Activated T-cell treated with anti-CD3 and anti-CD28 coated beads, Interleukin-2, amount 50 U/mL, for 72 hours (primary cell): ENCODE measurements around the gene PBRM1. TPM values are rescaled to one million over a fixed set of nuclear protein-coding genes. Genes with fewer than 3 reads are reported as not detected.
"Not testable (repeated sequence)": the region's sequence is repeated elsewhere in the genome, so short reads cannot be mapped to it uniquely, and the experiment has no call there.

Source experiments
- ATAC-seq, 2 donors: fragments of 150-1000 bp; cut with Tn5 transposase; replicated peaks in 1 of 2; 2 replicates each; pipeline ENCODE4 v1.10.0; 2021; ENCODE audit warnings: moderate library complexity in 2 of 2, mild to moderate bottlenecking in 1 of 2
- DNase-seq, 2 donors: peaks; one replicate each; pipeline ENCODE4 v3.0.0; 2021 to 2022; ENCODE audit warnings: mixed read lengths in 1 of 2
- H3K27ac Mint-ChIP-seq: one replicate; pipeline ENCODE4 v1.8.0; 2022; ENCODE audit warnings: mild to moderate bottlenecking, moderate library complexity, mixed read lengths
- H3K27me3 Mint-ChIP-seq: one replicate; pipeline ENCODE4 v1.8.0; 2022; ENCODE audit warnings: low read depth, mixed read lengths
- H3K36me3 Mint-ChIP-seq, 2 donors: one replicate each; pipeline ENCODE4 v1.8.0; 2022; ENCODE audit warnings: mixed read lengths in 2 of 2, mild to moderate bottlenecking in 1 of 2; ENCODE audit not compliant: insufficient read depth in 2 of 2
- H3K4me1 Mint-ChIP-seq: one replicate; pipeline ENCODE4 v1.8.0; 2022; ENCODE audit warnings: low read depth, mixed read lengths
- H3K4me3 Mint-ChIP-seq, 2 donors: one replicate each; pipeline ENCODE4 v1.8.0; 2022; ENCODE audit warnings: mild to moderate bottlenecking in 2 of 2, mixed read lengths in 2 of 2, moderate library complexity in 2 of 2
- H3K9me3 Mint-ChIP-seq, 2 donors: one replicate each; pipeline ENCODE4 v1.8.0; 2022; ENCODE audit warnings: mixed read lengths in 2 of 2
- total RNA-seq, 2 donors: library from RNA; stranded (reverse); gene quantifications; one replicate each; pipeline ENCODE4 v1.2.3, GENCODE V29; 2022

PBRM1 gene
- total RNA-seq: 10 to 100 TPM; 66.2 to 66.7 TPM

DNA sequence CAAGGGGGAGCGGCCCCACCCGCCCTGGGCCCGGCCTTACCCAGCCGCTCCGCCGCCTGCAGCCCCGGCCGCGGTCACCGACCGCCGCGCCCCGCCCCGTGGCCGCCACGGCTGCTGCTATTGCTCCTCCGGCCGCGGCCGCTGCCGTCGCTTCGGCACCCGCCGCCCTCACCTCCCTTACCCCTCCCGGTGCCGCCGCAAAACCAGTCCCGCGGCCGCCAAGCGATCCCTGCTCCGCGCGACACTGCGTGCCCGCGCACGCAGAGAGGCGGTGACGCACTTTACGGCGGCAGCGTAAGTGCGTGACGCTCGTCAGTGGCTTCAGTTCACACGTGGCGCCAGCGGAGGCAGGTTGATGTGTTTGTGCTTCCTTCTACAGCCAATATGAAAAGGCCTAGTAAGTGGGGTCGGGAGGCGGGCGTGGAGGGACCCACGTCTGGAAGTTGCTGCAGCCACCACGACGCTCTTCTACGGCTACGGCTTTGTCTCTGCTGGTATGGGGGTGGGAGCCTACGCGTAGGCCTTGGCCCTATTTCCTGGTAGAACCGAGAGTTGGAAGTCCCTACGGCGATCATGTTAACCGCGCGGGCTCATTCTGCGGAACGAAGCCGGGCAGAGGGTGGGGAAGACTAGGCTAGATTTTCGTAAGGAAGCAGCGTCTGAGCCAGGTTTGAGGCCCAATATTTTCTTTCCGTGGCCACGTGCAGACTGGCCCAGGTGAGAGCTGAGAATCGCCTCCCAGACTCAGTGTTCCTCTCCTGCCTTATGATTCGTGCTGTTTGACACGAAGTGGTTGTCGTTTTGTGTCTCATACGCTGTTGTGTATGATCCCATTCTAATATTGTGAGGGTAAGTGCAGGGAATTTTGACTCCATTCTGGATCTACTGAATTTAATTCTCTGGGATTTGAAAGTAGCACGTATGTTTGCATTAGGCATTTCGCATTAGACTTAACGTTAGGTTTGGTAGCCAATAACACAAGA, at the start of gene PBRM1, which contains the start of gene GNL3:
Gene PBRM1 (minus strand): TSS at position 205 of the 983 bp plus-strand sequence.
Gene GNL3 (plus strand): TSS at position 324 of the 983 bp plus-strand sequence. CDS start 61 bp downstream, at position 385.
- ATAC-seq (peak; percentile 78), DNase-seq (peak; percentile 95)
- Mint-ChIP-seq H3K9me3 (no peaks in the 10 kb centered on the region), H3K27ac (peak within 1 kb of the TSS; percentile 100), H3K36me3 (peaks cover 23 to 43% of the 10 kb centered on the region in 2 donors), H3K4me3 (peak within 1 kb of the TSS; percentile 97 to 98), H3K4me1 (peaks cover 89% of the 10 kb centered on the region), H3K27me3 (no peaks in the 10 kb centered on the region)

DNA sequence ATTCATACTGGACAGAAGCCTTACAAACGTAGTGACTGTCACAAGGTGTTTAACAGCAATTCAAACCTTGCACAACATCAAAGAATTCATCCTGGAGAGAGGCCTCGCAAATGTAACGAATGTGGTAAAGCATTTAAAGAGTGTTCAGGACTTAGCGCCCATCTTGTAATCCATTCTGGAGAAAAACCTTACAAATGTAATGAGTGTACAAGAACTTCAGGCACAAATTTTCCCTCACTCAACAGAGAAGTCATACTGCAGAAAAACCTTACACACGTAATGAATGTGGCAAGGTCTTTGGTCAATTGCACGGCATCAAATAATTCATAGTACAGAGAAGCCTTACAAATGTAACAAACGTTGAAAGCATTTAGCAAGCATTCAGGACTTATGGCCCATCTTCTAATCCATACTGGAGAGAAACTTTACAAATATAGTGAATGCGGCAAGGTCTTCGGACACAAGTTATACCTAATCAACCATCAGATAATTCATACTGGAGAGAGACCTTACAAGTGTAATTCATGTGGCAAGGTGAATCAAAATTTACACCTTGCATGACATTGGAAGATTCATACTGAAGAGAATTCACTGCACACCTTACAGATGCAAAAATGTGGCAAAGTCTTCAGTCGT, 47.7 kb upstream of the PBRM1 start:
- Mint-ChIP-seq H3K4me3 (no peak overlapping the region), H3K27ac (no peak overlapping the region), H3K27me3 (no peaks in the 10 kb centered on the region), H3K4me1 (peaks cover 19% of the 10 kb centered on the region), H3K9me3 (peaks cover 6 to 14% of the 10 kb centered on the region in 2 donors), H3K36me3 (peaks cover 26 to 56% of the 10 kb centered on the region in 2 donors)
- DNase-seq: no peak
- ATAC-seq: no peak

DNA sequence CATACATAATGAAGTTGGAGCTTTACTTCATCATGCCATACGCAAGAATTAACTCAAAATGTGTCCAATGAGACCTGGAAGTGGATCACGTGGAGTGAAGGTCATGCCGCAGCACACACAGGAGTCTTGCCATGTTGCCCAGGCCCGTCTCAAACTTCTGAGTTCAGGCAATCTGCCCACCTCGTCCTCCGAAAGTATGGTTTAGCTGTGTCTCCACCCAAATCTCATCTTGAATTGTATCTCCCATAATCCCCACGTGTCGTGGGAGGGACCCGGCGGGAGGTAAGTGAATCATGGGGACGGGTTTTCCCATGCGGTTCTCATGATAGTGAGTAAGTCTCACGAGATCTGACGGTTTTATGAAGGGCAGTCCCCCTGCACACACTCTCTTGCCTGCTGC, 45.9 kb upstream of the PBRM1 start:
- no peak overlapping the region for H3K4me3 Mint-ChIP-seq
- peaks cover 6 to 14% of the 10 kb centered on the region in 2 donors for H3K9me3 Mint-ChIP-seq
- no peaks in the 10 kb centered on the region for H3K27me3 Mint-ChIP-seq
- H3K4me1 Mint-ChIP-seq: peaks cover 19% of the 10 kb centered on the region
- H3K27ac Mint-ChIP-seq: no peak overlapping the region
- no peak for ATAC-seq
- DNase-seq: no peak
- peaks cover 26 to 56% of the 10 kb centered on the region in 2 donors for H3K36me3 Mint-ChIP-seq

DNA sequence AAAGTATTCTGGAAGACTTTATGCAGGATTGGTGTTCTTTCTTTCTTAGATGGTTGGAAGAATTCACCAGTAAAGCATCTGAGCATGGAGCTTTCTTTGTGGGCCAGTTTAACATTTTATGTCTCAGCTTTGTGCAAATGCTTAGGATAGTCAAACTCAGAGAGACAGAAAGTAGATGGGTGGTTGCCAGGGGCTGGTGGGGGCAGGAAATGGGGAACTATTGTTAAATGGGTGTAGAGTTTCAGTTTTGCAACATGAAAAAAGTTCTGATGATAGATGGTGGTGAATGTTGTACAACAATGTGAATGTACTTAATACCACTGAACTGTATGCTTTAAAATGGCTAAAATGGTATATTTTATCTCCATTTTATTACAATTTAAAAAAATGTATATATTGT, 45.0 kb upstream of the PBRM1 start:
- peaks cover 26 to 52% of the 10 kb centered on the region in 2 donors for H3K36me3 Mint-ChIP-seq
- H3K4me1 Mint-ChIP-seq: peaks cover 19% of the 10 kb centered on the region
- ATAC-seq: no peak
- no peak overlapping the region for H3K4me3 Mint-ChIP-seq
- DNase-seq: no peak
- H3K27ac Mint-ChIP-seq: no peak overlapping the region
- H3K9me3 Mint-ChIP-seq: peaks cover 6 to 14% of the 10 kb centered on the region in 2 donors
- no peaks in the 10 kb centered on the region for H3K27me3 Mint-ChIP-seq

DNA sequence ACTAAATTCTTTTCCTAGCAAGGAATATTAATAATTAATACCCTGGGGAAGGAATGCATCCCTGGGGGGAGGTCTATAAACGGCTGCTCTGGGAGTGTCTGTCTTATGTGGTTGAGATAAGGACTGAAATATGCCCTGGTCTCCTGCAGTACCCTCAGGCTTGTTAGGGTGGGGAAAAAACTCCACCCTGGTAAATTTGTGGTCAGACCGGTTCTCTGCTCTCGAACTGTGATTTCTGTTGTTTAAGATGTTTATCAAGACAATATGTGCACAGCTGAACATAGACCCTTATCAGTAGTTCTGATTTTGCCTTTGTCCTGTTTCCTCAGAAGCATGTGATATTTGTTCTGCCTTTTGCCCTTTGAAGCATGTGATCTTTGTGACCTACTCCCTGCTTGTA, 43.0 kb upstream of the PBRM1 start:
- peaks cover 26 to 38% of the 10 kb centered on the region in 2 donors for H3K36me3 Mint-ChIP-seq
- H3K27me3 Mint-ChIP-seq, ATAC-seq, DNase-seq, H3K4me3 Mint-ChIP-seq, H3K27ac Mint-ChIP-seq: not testable (repeated sequence)
- H3K4me1 Mint-ChIP-seq: peaks cover 19% of the 10 kb centered on the region
- H3K9me3 Mint-ChIP-seq: peaks cover 6 to 14% of the 10 kb centered on the region in 2 donors

DNA sequence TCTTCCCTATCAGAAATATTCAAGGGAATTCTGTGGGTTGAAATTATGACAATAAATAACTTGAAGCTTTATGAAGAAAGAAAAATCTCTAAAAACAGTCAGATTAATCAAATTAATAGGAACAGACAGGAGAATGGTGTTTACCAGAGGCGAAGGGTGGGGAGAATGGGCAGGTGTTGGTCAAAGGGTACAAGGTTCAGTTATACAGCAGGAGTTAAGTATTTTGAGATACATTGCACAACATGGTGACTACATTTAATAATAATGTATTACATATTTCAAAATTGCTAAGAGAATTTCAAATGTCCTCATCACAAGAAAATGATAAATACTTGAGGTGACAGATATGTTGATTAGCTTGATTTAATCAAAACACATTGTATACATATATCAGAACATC, 38.8 kb upstream of the PBRM1 start:
- Mint-ChIP-seq H3K4me3 (no peak overlapping the region), H3K27me3 (no peaks in the 10 kb centered on the region), H3K9me3 (peaks cover 3% of the 10 kb centered on the region in 2 donors), H3K4me1 (peaks cover 23% of the 10 kb centered on the region), H3K36me3 (peaks cover 6% of the 10 kb centered on the region in 2 donors), H3K27ac (no peak overlapping the region)
- no peak for ATAC-seq
- DNase-seq: no peak

DNA sequence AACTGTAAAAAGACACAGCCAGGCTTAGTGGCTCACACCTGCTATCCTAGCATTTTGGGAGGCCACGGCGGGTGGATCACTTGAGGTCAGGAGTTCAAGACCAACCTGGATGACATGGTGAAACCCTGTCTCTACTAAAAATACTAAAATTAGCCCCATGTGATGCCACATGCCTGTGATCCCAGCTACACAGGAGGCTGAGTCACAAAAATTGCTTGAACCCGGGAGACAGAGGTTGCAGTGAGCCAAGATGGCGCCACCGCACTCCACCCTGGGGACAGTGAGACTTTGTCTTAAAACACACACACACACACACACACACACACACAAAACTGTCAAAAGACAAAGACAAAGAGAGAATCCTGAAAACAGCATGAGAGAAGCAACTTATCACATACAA, 38.2 kb upstream of the PBRM1 start:
- ATAC-seq (no peak), DNase-seq (no peak)
- H3K27me3 Mint-ChIP-seq: no peaks in the 10 kb centered on the region
- H3K4me3 Mint-ChIP-seq: no peak overlapping the region
- no peak overlapping the region for H3K27ac Mint-ChIP-seq
- peaks cover 5 to 10% of the 10 kb centered on the region in 2 donors for H3K36me3 Mint-ChIP-seq
- peaks cover under 1 to 2% of the 10 kb centered on the region in 2 donors for H3K9me3 Mint-ChIP-seq
- peaks cover 23% of the 10 kb centered on the region for H3K4me1 Mint-ChIP-seq

DNA sequence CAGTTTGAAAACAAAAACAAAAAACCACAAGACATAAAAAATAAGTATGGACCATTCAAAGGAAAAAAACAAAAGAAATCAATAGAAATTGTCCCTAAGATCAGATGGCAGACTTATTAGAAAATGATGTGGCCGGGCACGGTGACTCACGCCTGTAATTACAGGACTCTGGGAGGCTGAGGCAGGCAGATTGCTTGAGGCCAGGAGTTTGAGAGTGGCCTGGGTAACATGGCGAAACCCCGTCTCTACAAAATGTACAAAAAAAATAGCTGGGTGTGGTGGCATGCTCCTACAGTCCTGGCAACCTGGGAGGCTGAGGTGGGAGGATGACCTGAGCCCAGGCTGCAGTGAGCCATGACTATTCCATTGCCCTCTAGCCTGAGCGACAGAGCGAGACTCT, 36.8 kb upstream of the PBRM1 start:
- H3K27ac Mint-ChIP-seq: no peak overlapping the region
- ATAC-seq: no peak
- H3K9me3 Mint-ChIP-seq: peaks cover 0 to 2% of the 10 kb centered on the region in 2 donors
- peaks cover 23% of the 10 kb centered on the region for H3K4me1 Mint-ChIP-seq
- no peak for DNase-seq
- no peaks in the 10 kb centered on the region for H3K27me3 Mint-ChIP-seq
- no peak overlapping the region for H3K4me3 Mint-ChIP-seq
- H3K36me3 Mint-ChIP-seq: peaks cover 2 to 10% of the 10 kb centered on the region in 2 donors

DNA sequence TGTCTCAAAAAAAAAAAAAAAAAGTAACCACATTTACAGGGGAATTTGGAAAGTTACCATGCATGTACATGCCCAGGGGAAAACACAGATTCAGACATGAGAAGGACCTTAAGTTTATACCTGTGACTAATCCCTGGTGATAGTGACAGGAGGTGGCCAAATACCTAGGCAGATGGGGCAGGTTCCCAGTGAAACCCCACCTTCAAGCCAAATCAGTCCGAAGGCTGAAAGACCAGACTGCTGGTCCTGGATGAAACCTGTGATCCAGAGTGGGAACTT, 36.0 kb upstream of the PBRM1 start:
- H3K36me3 Mint-ChIP-seq: peaks cover 2 to 9% of the 10 kb centered on the region in 2 donors
- ATAC-seq (peak in 1 of 2 donors; percentile 17), DNase-seq (no peak)
- H3K9me3 Mint-ChIP-seq: peaks cover 0 to 2% of the 10 kb centered on the region in 2 donors
- H3K4me1 Mint-ChIP-seq: peaks cover 23% of the 10 kb centered on the region
- no peak overlapping the region for H3K4me3 Mint-ChIP-seq
- no peaks in the 10 kb centered on the region for H3K27me3 Mint-ChIP-seq
- no peak overlapping the region for H3K27ac Mint-ChIP-seq

DNA sequence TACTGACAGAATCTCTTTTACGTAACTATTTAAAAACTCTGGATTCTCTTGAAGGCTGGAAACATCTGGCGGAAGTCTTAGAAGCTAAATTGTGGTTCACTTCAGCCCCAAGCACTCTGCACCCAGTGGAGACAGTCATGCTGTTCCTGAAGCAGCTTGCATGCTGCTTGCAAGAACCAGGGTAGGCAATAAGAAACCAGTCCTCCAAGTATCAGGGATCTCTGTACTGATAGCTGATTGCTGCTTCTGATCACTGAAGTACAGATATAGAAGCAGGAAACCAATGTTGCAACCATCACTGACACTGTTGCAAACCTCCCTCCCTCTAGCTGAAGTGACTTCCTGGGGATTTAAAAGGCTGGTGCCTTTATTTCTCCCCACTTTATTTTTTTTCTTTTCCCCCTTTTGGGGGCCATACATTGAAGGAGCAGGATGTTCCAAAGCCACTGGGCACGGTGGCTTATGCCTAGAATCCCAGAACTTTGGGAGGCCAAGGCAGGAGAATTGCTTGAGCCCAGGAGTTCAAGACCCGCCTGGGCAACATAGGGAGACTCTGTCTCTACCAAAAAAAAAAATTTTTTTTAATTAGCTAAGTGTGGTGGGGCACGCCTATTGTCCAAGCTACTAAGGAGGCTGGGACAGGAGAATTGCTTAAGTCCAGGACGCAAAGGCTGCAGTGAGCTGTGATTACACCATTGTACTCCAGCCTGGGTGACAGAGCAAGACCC, 35.5 kb upstream of the PBRM1 start:
- ATAC-seq (peak; percentile 41 to 48), DNase-seq (no peak)
- H3K9me3 Mint-ChIP-seq: peaks cover 0 to 2% of the 10 kb centered on the region in 2 donors
- H3K4me3 Mint-ChIP-seq: peak overlapping the region in 1 of 2 donors; percentile 56
- H3K27ac Mint-ChIP-seq: peak overlapping the region; percentile 92
- H3K4me1 Mint-ChIP-seq: peaks cover 23% of the 10 kb centered on the region
- peaks cover 2 to 9% of the 10 kb centered on the region in 2 donors for H3K36me3 Mint-ChIP-seq
- no peaks in the 10 kb centered on the region for H3K27me3 Mint-ChIP-seq

DNA sequence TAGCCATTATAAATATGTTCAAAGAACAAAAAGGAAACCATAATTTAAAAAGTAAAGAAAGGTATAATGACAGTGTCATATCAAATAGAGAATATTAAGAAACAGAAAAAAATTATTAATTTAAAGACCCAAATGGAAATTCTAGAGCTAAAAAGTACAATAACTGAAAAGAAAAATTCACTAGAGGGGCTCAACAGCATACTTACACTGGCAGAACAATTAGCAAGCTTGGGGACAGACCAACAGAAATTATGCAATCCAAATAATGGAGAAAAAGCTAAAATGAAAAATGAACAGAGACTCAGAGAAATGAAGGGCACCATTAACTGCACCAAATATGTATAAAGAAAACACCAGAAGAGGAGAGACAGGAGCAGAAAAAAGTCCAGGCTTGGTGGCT, 33.9 kb upstream of the PBRM1 start:
- DNase-seq (no peak), ATAC-seq (no peak)
- Mint-ChIP-seq H3K27ac (no peak overlapping the region), H3K4me1 (peaks cover 23% of the 10 kb centered on the region), H3K4me3 (no peak overlapping the region), H3K36me3 (peaks cover 2 to 9% of the 10 kb centered on the region in 2 donors), H3K27me3 (no peaks in the 10 kb centered on the region), H3K9me3 (peaks cover 0 to 2% of the 10 kb centered on the region in 2 donors)

DNA sequence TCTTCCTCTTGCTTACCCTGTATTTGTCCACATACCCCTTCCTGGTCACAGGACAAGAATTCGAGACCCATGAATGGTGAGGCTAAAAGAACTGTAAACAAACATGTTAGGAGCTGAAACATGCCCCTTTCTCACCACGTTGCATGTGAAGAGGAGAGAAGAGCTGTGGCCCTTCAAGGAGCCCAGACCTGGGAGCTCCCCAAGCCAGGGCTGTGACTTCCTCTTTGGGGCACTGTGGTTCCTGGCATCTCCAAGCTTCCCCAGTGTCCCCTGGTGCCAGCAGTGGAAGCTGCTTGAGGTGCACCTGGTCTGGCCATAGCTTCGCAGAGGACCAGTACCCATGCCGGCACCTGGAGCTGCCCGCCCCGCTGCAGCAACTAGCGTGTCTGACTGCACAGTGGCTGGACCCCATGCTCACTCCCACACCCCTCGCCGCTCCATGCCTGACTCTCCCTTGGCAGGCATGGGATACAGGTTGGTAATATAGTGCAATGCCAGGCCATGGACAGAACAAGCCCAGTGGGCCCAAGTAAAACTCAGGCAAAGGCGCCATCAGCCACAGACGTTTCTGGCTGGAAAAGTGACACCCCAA, 30.1 kb upstream of the PBRM1 start:
- ATAC-seq (no peak), DNase-seq (no peak)
- Mint-ChIP-seq H3K27ac (no peak overlapping the region), H3K4me1 (peaks cover 7% of the 10 kb centered on the region), H3K27me3 (no peaks in the 10 kb centered on the region), H3K4me3 (no peak overlapping the region), H3K9me3 (peaks cover 0 to 2% of the 10 kb centered on the region in 2 donors), H3K36me3 (peaks cover 2 to 14% of the 10 kb centered on the region in 2 donors)
